ENCODE measurements around the gene DNAJA4.

- TF ChIP-seq, protein P1, sequence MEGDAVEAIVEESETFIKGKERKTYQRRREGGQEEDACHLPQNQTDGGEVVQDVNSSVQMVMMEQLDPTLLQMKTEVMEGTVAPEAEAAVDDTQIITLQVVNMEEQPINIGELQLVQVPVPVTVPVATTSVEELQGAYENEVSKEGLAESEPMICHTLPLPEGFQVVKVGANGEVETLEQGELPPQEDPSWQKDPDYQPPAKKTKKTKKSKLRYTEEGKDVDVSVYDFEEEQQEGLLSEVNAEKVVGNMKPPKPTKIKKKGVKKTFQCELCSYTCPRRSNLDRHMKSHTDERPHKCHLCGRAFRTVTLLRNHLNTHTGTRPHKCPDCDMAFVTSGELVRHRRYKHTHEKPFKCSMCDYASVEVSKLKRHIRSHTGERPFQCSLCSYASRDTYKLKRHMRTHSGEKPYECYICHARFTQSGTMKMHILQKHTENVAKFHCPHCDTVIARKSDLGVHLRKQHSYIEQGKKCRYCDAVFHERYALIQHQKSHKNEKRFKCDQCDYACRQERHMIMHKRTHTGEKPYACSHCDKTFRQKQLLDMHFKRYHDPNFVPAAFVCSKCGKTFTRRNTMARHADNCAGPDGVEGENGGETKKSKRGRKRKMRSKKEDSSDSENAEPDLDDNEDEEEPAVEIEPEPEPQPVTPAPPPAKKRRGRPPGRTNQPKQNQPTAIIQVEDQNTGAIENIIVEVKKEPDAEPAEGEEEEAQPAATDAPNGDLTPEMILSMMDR (IDR thresholded peaks at IDR 0.05) = no peak
- TF ChIP-seq POLR2A (IDR thresholded peaks at IDR 0.05) = no peak
Observed at GRCh38 chr15:78314181-78314581, 49.8 kb downstream of the DNAJA4 start.

All from lower leg skin (tissue), 3 donors.